MM.1S (cell line): ENCODE results near the gene AAMDC.

Experiments
- EZH2 ChIP-seq: fragments of 300-600 bp; sonication (generic); optimal IDR thresholded peaks from 2 replicates; pipeline ENCODE3; 2017; ENCODE audit warnings: low read depth, mild to moderate bottlenecking, antibody characterized with exemption, low read length, mixed read lengths
- EZH2phosphoT487 ChIP-seq: fragments of 300-600 bp; sonication (generic); IDR thresholded peaks from 2 replicates; pipeline ENCODE4 v1.6.1; 2018; ENCODE audit warnings: antibody characterized with exemption, low read length

DNA sequence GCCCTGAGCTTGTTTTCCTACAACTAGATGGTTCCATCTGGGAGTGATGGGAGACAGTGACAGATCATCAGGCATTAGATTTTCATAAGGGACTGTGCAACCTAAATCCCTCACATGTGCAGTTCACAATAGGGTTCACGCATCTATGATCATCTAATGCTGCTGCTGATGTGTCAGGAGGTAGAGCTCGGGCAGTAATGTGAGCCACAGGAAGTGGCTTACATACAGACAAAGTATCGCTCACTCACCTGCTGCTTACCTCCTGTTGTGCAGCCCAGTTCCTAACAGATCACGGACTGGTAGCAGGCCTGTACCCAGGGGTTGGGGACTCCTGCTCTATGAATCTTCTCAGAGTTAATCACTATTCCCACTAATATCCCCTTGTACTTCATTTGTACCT lies 12.4 kb downstream of the AAMDC start:
- TF ChIP-seq EZH2phosphoT487: no peak
- no peak for TF ChIP-seq EZH2
